GM21619 (cell line): ENCODE results near the gene CPLX1.
"Not testable (repeated sequence)": the region's sequence is repeated elsewhere in the genome, so short reads cannot be mapped to it uniquely, and the experiment has no call there.

Experiments used
- ATAC-seq: cut with Tn5 transposase; IDR thresholded peaks from one replicate; pipeline ENCODE4 v1.9.1; 2021; ENCODE audit not compliant: unreplicated experiment

CPLX1 gene

DNA sequence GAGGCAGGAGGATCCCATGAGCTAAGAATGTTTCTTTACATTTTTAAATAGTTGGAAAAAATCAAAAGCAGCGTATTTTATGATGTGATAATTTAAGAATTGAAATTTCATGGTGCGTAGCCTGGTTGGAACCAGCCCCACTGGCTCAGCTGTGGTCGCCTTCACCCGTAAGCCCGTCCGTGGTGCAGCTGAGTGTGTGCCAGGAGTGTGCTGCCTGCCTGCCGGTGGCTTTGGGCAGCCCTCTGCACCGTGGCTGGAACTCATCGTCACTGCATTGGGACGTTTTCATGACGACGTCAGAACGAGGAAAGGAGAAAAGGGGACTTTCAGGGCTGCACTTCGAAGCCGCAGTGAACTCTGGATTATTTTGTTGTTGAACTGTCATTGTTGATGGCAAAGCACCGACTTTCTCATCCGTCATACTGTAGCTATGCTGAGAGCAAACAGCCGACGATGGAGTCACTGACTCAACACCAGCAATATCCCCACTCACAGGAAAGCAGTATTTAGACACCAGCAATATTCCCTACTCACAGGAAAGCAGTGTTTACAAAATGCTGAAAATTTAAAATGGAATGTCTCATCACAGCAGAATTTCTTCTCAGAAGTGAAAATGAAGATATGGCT, 85.2 kb downstream of the CPLX1 start:
- ATAC-seq: no peak

GRCh38 chr4:740011-740410, 85.9 kb downstream of the CPLX1 start:
- no peak for ATAC-seq

- ATAC-seq: no peak
Measured at GRCh38 chr4:739569-739968, 86.4 kb downstream of the CPLX1 start.

- no peak for ATAC-seq
Measured at GRCh38 chr4:738781-739280, 87.1 kb downstream of the CPLX1 start.

DNA sequence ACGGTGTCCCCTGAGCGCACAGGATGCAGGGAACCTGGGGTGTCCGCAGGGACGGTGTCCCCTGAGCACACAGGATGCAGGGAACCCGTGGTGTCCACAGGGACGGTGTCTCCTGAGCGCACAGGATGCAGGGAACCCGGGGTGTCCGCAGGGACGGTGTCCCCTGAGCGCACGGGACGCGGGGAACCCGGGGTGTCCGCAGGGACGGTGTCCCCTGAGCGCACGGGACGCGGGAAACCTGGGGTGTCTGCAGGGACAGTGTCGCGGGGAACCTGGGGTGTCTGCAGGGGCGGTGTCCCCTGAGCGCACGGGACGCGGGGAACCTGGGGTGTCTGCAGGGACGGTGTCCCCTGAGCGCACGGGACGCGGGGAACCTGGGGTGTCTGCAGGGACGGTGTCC, 89.4 kb downstream of the CPLX1 start:
- not testable (repeated sequence) for ATAC-seq

- no peak for ATAC-seq
Measured at GRCh38 chr4:735583-735982, 90.3 kb downstream of the CPLX1 start.
